ENCODE data around the gene GPC3.
"Not testable (repeated sequence)": the region's sequence is repeated elsewhere in the genome, so short reads cannot be mapped to it uniquely, and the experiment has no call there.

The GPC3 gene
- total RNA-seq = 0 to 0.36 (median 0.18) reads per million in 4 experiments

GRCh38 chrX:133985164-133985966, at the start of gene GPC3:
Gene GPC3, minus strand, starts transcription at chrX:133985594.
- DNase-seq = peak; percentile 16

GRCh38 chrX:134032441-134032840, 47.0 kb upstream of the GPC3 start:
- DNase-seq = no peak

- DNase-seq = peak; percentile 0
Observed at GRCh38 chrX:134026565-134027311, 41.3 kb upstream of the GPC3 start.

GRCh38 chrX:134025986-134026545, 40.7 kb upstream of the GPC3 start:
- no peak for DNase-seq

- DNase-seq = no peak
Observed at GRCh38 chrX:134024686-134025377, 39.4 kb upstream of the GPC3 start.

- DNase-seq = no peak
Observed at GRCh38 chrX:134023851-134024281, 38.5 kb upstream of the GPC3 start.

DNA sequence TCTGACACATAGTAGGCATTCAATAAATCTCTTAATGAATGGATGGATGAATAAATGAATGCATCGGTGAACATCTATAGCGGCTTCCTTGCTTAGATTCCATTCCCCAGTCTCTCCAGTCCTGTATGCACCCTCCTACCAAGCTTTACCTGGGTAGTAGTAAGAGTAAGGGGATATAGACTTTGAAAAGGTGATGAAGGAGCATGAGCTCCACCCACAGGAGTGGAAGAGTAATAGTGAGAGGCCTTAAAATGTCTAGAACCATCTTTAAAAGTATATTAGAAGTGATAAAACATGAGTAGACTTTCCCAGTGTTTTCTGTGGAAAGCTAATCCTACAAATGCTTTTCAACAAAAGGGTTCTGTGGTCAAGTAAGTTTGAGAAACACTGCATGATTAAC, 35.5 kb upstream of the GPC3 start:
- no peak for DNase-seq

DNA sequence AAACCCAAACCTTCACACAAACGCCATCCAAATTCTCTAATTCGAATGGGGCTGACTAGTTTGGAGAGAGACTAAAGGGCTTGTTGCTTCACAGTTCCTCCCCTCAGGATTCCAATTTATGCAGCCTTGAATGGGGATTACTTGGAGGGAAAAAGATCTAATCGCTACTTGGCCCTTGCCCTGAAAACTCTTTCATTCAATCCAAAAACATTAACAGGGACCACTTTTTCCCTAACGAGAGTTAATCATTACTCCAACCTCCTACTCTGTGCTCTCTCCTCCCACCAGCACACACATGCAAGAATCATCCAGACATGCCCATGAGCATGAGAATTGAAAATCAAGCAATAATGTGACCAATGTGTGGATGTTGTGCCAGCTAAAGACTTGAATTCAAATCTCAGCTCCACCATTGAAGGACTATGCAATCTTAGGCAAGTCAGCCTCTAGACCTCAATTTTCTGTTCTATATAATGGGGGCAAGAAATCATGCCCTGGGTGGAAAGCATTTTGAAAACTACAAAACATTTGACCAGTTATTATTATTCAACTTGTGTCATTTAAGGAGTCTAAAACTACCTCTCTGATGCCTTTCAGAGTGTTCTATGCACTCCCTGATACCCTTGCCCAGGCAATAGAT, 34.3 kb upstream of the GPC3 start:
- no peak for DNase-seq

- not testable (repeated sequence) for DNase-seq
Observed at GRCh38 chrX:134016309-134016708, 30.9 kb upstream of the GPC3 start.

- DNase-seq = not testable (repeated sequence)
Observed at GRCh38 chrX:134015510-134015909, 30.1 kb upstream of the GPC3 start.

DNA sequence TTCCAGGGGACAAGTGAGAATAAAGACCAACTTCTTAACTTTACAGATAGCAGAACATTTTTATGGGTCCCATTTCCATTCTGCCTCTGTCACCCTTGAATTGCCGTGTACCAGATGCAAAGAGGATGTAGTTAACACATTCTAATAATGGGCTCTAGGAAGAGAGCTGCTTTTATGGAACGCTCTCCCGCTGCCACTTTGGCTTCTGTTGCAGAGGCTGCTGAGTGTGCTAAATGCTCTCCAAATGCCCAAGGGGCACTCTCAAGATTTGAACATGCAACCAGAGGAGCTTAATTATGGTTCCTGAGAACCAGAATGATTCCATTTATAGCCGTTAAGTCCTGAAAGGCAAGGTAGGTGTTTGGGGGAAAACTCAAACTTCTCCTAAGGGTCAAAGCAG, 28.1 kb upstream of the GPC3 start:
- no peak for DNase-seq

- no peak for DNase-seq
Observed at GRCh38 chrX:134013092-134013497, 27.7 kb upstream of the GPC3 start.

GRCh38 chrX:134010690-134011089, 25.3 kb upstream of the GPC3 start:
- no peak for DNase-seq

DNA sequence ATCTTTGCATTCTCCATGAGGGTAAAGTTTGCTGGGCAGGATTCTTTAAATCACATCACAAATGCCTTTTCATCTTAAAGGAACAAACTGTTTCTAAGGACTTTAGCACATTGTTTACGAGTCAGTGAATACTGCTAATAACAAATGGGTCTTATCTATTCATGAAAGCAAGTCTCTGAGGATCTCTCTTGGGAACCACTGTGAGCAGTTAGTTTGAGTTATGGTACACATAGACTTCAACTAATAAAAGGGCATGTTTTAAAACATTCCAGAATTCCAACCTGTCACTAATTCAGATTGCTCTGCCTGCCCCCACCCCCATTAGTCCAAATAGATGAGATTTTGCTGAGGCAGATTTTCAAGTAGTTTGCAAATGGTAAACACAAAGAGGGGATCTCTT, 22.3 kb upstream of the GPC3 start:
- no peak for DNase-seq

DNA sequence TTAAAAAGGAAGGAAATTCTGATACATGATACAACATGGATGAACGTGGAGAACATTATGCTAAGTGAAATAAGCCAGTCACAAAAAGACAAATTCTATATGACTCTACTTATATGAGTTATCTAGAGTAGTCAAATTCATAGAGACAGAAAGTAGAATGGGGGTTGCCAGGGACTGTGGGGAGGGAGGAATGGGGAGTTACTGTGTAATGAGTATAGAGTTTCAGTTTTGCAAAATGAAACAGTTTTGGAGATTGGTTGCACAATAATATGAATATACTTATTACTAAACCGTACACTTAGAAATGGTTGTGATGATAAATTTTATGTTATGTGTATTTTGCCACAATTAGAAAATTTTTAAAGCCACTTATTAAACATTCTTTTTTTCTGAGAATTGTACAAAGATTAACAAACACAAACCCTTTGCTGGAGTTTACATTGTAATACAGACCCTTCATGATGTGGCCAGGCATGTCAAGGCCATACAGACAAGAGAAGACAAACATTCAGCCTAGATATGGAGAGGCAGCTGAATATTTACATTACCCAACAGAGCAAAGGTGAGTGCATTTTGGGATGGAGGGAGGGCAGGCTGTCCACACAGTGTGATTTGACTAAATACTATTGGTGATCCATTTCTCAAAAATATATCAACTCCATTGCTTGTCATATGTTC, 21.2 kb upstream of the GPC3 start:
- DNase-seq = no peak

DNA sequence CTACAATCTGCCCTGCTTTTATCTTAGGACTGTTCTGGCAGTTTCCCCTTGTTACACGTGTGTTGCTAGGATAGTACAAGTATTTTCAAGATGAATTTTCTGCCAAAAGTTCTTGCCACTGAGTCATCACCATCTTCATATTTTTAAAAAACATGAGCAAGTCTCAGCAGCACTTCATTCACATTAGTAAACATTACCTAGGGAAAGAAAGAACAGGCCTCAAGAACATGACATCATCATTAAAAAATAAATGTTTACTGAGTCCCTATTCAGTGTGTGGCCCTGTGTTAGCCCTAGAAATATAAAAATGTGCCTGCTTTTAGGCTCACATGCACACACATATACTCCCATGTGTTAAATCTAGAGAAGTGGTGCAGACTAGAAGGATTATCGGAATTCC, 18.7 kb upstream of the GPC3 start:
- no peak for DNase-seq

DNA sequence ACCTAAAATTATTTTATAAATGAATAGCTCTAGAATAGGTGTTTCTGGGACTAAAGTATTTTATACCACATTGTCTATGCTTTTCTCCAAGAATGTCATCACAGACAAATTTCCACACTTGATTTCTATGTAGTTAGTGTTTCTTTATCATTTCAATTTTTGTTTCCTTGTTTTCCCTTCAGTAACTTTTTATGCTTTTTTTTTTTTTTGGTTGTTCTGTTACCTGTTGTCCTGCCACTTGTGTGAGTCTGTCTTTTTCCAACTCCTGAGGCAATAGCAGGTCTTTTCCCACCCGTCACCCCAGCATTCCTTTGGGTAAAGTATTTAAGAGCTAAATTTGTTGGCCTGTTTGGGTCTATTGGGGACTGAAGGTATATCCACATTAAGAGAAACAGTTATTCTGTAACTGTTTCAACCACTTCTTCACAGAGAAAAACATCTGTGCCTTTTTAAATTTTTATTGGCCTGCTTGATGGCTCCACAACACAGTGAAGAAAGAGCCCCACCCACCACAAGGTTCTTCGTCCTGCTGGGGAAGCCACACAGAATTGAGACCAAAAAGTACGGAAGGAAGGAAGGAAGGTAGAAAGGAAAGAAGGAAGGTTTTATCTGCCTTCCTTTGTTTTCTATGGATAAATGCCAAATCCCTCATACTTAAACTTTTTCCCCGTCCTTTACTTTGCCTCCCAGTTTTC, 17.7 kb upstream of the GPC3 start:
- DNase-seq = no peak

DNA sequence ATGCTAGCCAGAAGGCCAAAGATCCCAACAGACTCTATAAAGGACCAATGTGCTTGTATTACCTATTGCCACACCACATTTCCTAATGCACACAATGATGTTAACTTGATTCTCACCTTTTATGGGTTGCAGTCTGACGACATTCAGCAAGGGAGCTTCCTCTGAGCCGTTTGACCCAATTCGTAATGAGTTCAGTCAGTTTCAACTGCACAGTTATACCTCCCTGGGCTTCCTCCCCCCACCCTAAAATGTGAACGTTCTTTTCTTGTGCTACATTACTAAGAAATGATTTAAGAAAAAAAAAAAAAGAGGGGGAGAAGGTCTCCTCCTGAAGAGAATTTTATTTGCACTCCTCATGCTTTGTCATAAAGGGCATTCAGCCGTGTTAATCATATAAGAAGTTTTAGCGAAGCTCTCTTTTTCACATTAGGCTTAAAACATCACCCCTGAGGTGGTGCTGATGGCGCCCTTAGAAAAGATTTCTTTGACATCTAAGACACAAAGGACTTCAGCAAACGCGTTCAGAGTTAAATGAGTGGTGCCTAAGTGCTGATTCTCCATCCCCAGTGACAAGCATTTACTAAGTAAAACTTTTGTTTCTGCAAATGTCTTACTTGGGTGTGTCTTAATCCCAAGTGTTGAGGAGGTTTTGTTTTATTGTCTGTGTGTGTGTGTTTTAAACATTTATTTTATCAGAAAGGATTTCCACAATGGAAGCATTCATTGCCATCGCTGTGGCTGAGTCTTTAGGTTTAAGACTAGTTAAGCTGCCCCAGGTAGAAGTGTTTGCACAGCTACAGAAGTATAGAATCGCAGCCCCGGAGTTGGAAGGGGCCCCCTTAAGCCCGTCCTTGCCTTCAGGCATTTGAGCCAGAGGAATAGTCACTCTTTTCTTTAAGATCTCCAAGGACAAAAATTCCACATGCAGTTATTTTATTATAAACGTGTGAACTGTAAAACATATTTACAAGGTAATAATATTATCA, 15.2 kb upstream of the GPC3 start:
- no peak for DNase-seq

- no peak for DNase-seq
Observed at GRCh38 chrX:133999031-133999705, 13.8 kb upstream of the GPC3 start.

DNA sequence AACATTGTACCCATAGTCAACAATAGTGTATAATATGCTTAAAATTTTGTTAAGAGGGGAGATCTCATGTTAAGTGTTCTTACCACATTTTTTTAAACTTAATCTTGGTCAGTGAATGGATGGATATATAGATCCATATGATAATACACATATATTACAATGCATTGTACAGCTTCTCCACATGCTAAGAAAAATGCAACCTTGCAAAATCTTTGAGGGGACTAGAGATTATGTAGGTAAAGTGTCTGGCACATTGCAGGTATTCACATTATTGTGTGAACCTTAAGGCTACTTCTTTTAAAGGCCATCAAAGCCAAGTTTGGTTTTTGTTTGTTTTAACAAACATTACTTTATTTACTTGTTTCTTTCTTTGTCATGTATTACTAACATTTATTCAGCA, 10.4 kb upstream of the GPC3 start:
- DNase-seq = no peak

Measured in effector CD8-positive, alpha-beta T cell (primary cell).